PC-3 (cell line): ENCODE measurements around the gene IL16.

ENCODE experiments used
- CTCF ChIP-seq: fragments of 300-600 bp; sonication (generic); conservative IDR thresholded peaks from 2 replicates; pipeline ENCODE4 v1.5.1; 2017; ENCODE audit warnings: antibody characterized with exemption, low read depth, mild to moderate bottlenecking, low read length
- EZH2 ChIP-seq: fragments of 300-600 bp; sonication (generic); IDR thresholded peaks from one replicate; pipeline ENCODE4 v1.6.1; 2017; ENCODE audit warnings: antibody characterized with exemption, mild to moderate bottlenecking, low read length; ENCODE audit not compliant: unreplicated experiment

GRCh38 chr15:81161851-81162250 lies 34.8 kb upstream of the IL16 start:
- TF ChIP-seq CTCF (no peak), EZH2 (no peak)
